HepG2 (cell line): ENCODE data around the gene EPHX1. TPM values are rescaled to one million over a fixed set of nuclear protein-coding genes. Genes with fewer than 3 reads are reported as not detected.

Experiments
- ATAC-seq: fragments of 200-7000 bp; cut with Tn5 transposase; 3 replicates; pipeline ENCODE4 v1.9.1; 2020; ENCODE audit warnings: mild to moderate bottlenecking, moderate library complexity
- BruUV-seq: library from RNA; stranded (reverse); fragments of 400-500 nt; replicated peaks from 2 replicates; lab custom pipeline; 2021; lab: Mats Ljungman, UMichigan
- CTCF ChIA-PET: fragments of 300-600 bp; formaldehyde crosslinking; extraction: SDS; loops from one replicate; lab custom pipeline; 2021; ENCODE audit warnings: low total read pairs, inconsistent platforms, low intra/inter-chr PET ratio; lab: Yijun Ruan, JAX
- POLR2A ChIA-PET: fragments of 350-600 bp; sonication (Branson Sonifier 250); formaldehyde crosslinking; loops from one replicate; lab custom pipeline; 2020; ENCODE audit warnings: antibody characterized with exemption, inconsistent platforms; lab: Yijun Ruan, JAX
- DNase-seq: peaks from one replicate; pipeline ENCODE4 v3.0.0-alpha.2; 2015; ENCODE audit warnings: low spot score
- FAIRE-seq: peaks from 3 replicates; lab custom pipeline; 2011; peaks lifted over from hg19 to GRCh38; lab: Jason Lieb, UNC
- H2AFZ ChIP-seq: one replicate; pipeline ENCODE4 v1.6.1; 2011; ENCODE audit warnings: low read length, inconsistent platforms
- H3K27ac ChIP-seq: fragments of 300-600 bp; 3 replicates; pipeline ENCODE4 v1.8.0; 2011; ENCODE audit warnings: mixed run types, mild to moderate bottlenecking, mixed read lengths, low read length, inconsistent platforms; ENCODE audit not compliant: insufficient read depth; ENCODE audit errors: extremely low read length
- H3K27me3 ChIP-seq, 2 experiments: fragments of 200-600 bp in 1 of 2; 2 replicates in 1 of 2; 3 replicates in 1 of 2; pipeline versions ENCODE4 v1.6.0 to v1.8.0; 2011; ENCODE audit warnings: low read length in 2 of 2, mild to moderate bottlenecking in 2 of 2, moderate library complexity in 2 of 2, inconsistent platforms in 1 of 2; ENCODE audit not compliant: insufficient read depth in 2 of 2, control insufficient read depth in 1 of 2
- H3K36me3 ChIP-seq, 2 experiments: fragments of 200-600 bp in 1 of 2; replicated peaks in 1 of 2; 2 replicates in 1 of 2; 3 replicates in 1 of 2; pipeline versions ENCODE4 v1.5.1 to v1.8.0; 2011; ENCODE audit warnings: low read length in 2 of 2, inconsistent platforms in 1 of 2; ENCODE audit not compliant: insufficient read depth in 2 of 2, control insufficient read depth in 1 of 2
- H3K4me1 ChIP-seq: 2 replicates; pipeline ENCODE4 v1.5.1; 2012; ENCODE audit warnings: low read length, inconsistent platforms; ENCODE audit not compliant: insufficient read depth
- H3K4me2 ChIP-seq: 2 replicates; pipeline ENCODE4 v1.6.0; 2011; ENCODE audit warnings: low read depth, low read length, inconsistent platforms
- H3K4me3 ChIP-seq, 3 experiments: fragments of 200-600 bp in 1 of 3; sonication (generic), shearing (Covaris generic) in 1 of 3; replicated peaks in 1 of 3; 2 replicates each; pipeline ENCODE4 v1.5.1; 2011 to 2016; ENCODE audit warnings: low read length in 3 of 3, inconsistent platforms in 2 of 3, low read depth in 2 of 3, mild to moderate bottlenecking in 2 of 3, control low read depth in 1 of 3, mixed read lengths in 1 of 3; ENCODE audit not compliant: insufficient read depth in 1 of 3
- H3K79me2 ChIP-seq: one replicate; pipeline ENCODE4 v1.6.1; 2011; ENCODE audit warnings: low read length, inconsistent platforms; ENCODE audit not compliant: insufficient read depth
- H3K9ac ChIP-seq: 2 replicates; pipeline ENCODE4 v1.6.0; 2011; ENCODE audit warnings: mild to moderate bottlenecking, low read depth, low read length, inconsistent platforms; ENCODE audit not compliant: insufficient read depth
- H3K9me3 ChIP-seq: 2 replicates; pipeline ENCODE4 v1.5.1; 2012; ENCODE audit warnings: mild to moderate bottlenecking, low read length
- H4K20me1 ChIP-seq: 2 replicates; pipeline ENCODE4 v1.6.0; 2011; ENCODE audit warnings: inconsistent platforms, mild to moderate bottlenecking, low read length, moderate library complexity; ENCODE audit not compliant: insufficient read depth
- CC2D1A ChIP-seq: sonication (generic); formaldehyde crosslinking; IDR thresholded peaks from 2 replicates; pipeline ENCODE4 v1.8.1; 2023; ENCODE audit warnings: mild to moderate bottlenecking, missing genetic modification reagents
- CREM ChIP-seq, 2 experiments: sonication (generic) in 1 of 2; formaldehyde crosslinking in 1 of 2; IDR thresholded peaks; 2 replicates each; pipeline versions ENCODE4 v1.4.0 to v1.6.1; 2016 to 2020; ENCODE audit warnings: antibody characterized with exemption in 1 of 2, mild to moderate bottlenecking in 1 of 2, missing genetic modification reagents in 1 of 2
- ELF4 ChIP-seq: sonication (generic); formaldehyde crosslinking; IDR thresholded peaks from 2 replicates; pipeline ENCODE4 v1.5.0; 2020; ENCODE audit warnings: missing genetic modification reagents, mild to moderate bottlenecking, moderate library complexity, borderline replicate concordance
- ETS1 ChIP-seq: sonication (generic); formaldehyde crosslinking; IDR thresholded peaks from 2 replicates; pipeline ENCODE4 v1.4.0; 2020; ENCODE audit warnings: missing genetic modification reagents
- MATR3 ChIP-seq: sonication (generic); formaldehyde crosslinking; IDR thresholded peaks from 2 replicates; pipeline ENCODE4 v1.4.0; 2020; ENCODE audit warnings: missing genetic modification reagents
- MBD4 ChIP-seq: IDR thresholded peaks from 2 replicates; pipeline ENCODE4 v1.6.1; 2012; ENCODE audit warnings: low read length, inconsistent platforms, borderline replicate concordance
- MZF1 ChIP-seq: sonication (generic); formaldehyde crosslinking; IDR thresholded peaks from 2 replicates; pipeline ENCODE4 v1.8.1; 2023; ENCODE audit warnings: mild to moderate bottlenecking, missing genetic modification reagents, borderline replicate concordance
- NAIF1 ChIP-seq: sonication (generic); formaldehyde crosslinking; IDR thresholded peaks from 2 replicates; pipeline ENCODE4 v1.5.0; 2020; ENCODE audit warnings: mild to moderate bottlenecking, missing genetic modification reagents, borderline replicate concordance
- NFIC ChIP-seq: IDR thresholded peaks from 2 replicates; pipeline ENCODE4 v1.6.1; 2012; ENCODE audit warnings: mild to moderate bottlenecking, low read length, inconsistent platforms
- NFRKB ChIP-seq: fragments of 450-650 bp; IDR thresholded peaks from 2 replicates; pipeline ENCODE4 v1.6.1; 2017
- SRSF9 ChIP-seq: fragments of 200-400 bp; formaldehyde crosslinking; IDR thresholded peaks from 2 replicates; pipeline ENCODE4 v1.6.1; 2018; ENCODE audit warnings: borderline replicate concordance, mild to moderate bottlenecking, low read depth, low read length; ENCODE audit not compliant: insufficient read depth, poor library complexity, severe bottlenecking
- ZBTB25 ChIP-seq: IDR thresholded peaks from 2 replicates; pipeline ENCODE4 v1.6.1; 2018; ENCODE audit warnings: missing genetic modification reagents
- ZBTB42 ChIP-seq: sonication (generic); formaldehyde crosslinking; IDR thresholded peaks from 2 replicates; pipeline ENCODE4 v1.5.0; 2020; ENCODE audit warnings: mild to moderate bottlenecking, missing genetic modification reagents
- ZFY ChIP-seq: sonication (generic); formaldehyde crosslinking; IDR thresholded peaks from 2 replicates; pipeline ENCODE4 v1.4.0; 2020; ENCODE audit warnings: missing genetic modification reagents
- ZNF20 ChIP-seq: sonication (generic); formaldehyde crosslinking; IDR thresholded peaks from 2 replicates; pipeline ENCODE4 v1.4.0; 2020; ENCODE audit warnings: mild to moderate bottlenecking, moderate library complexity, missing genetic modification reagents
- ZNF317 ChIP-seq: sonication (generic); formaldehyde crosslinking; IDR thresholded peaks from 2 replicates; pipeline ENCODE4 v1.5.0; 2020; ENCODE audit warnings: mild to moderate bottlenecking, missing genetic modification reagents
- ZNF34 ChIP-seq: sonication (generic); formaldehyde crosslinking; IDR thresholded peaks from 2 replicates; pipeline ENCODE4 v1.4.0; 2020; ENCODE audit warnings: mild to moderate bottlenecking, missing genetic modification reagents, borderline replicate concordance
- ZNF556 ChIP-seq: sonication (generic); formaldehyde crosslinking; IDR thresholded peaks from 2 replicates; pipeline ENCODE4 v1.4.0; 2020; ENCODE audit warnings: mild to moderate bottlenecking, missing genetic modification reagents, borderline replicate concordance
- ZNF576 ChIP-seq: sonication (generic); formaldehyde crosslinking; IDR thresholded peaks from 2 replicates; pipeline ENCODE4 v1.4.0; 2020; ENCODE audit warnings: mild to moderate bottlenecking, missing genetic modification reagents
- ZNF737 ChIP-seq: sonication (generic); formaldehyde crosslinking; IDR thresholded peaks from 2 replicates; pipeline ENCODE4 v1.5.0; 2020; ENCODE audit warnings: missing genetic modification reagents, mild to moderate bottlenecking, borderline replicate concordance
- WGBS: methylation state at CpG from one replicate; pipeline ENCODE4 v1.1.6; 2017; ENCODE audit warnings: low lambda C conversion rate; 5-methylcytosine and 5-hydroxymethylcytosine counted together
- in situ Hi-C: cut with HindIII; loops from 2 replicates; pipeline ENCODE4 v1.10.0; 2017; ENCODE audit warnings: low pct_unique_long_range_greater_than_20kb; ENCODE audit not compliant: extremely low pct_ligation_motif_present
- intact Hi-C: fragments of 100-400 bp; cut with micrococcal nuclease; formaldehyde crosslinking; loops from one replicate; pipeline ENCODE4 v1.10.0; 2022; ENCODE audit not compliant: unreplicated experiment
- polyA plus RNA-seq, 8 experiments: library from polyadenylated mRNA; depleted of rRNA in 3 of 8; stranded (reverse) in 7 of 8; unstranded in 1 of 8; fragments of >200 nt; fragmentation: Illumina TruSeq in 4 of 8; extraction: Trizol in 4 of 8; gene quantifications; 2 replicates each; pipeline versions ENCODE4 v1.2.1 to v1.2.3, GENCODE V29; 2011 to 2016; ENCODE audit warnings: low read depth in 4 of 8, missing spikeins in 1 of 8, mixed read lengths in 1 of 8; ENCODE audit not compliant: insufficient read depth in 1 of 8
- total RNA-seq, 5 experiments: library from RNA; depleted of rRNA; stranded (reverse); fragments of >200 nt; fragmentation: Illumina TruSeq; extraction: Trizol; gene quantifications; 2 replicates each; pipeline ENCODE4 v1.2.3, GENCODE V29; 2016; ENCODE audit warnings: low read depth in 1 of 5

The EPHX1 gene
- total and polyA plus RNA-seq, 2 of the 13 experiments (the other 11 are each of a cell fraction or from before 2014, with no cell fraction given), result 27.7 to 36.5 TPM

GRCh38 chr1:225866061-225866837 is 56.3 kb downstream of the EPHX1 start:
- no peaks in the 10 kb centered on the region for H4K20me1 ChIP-seq
- no peaks in the 10 kb centered on the region for H3K79me2 ChIP-seq
- H3K27me3 ChIP-seq, result no peaks in the 10 kb centered on the region
- H3K4me2 ChIP-seq, result no peak overlapping the region
- WGBS, result 96% methylated on average over 8 of the region's 8 CpGs
- H3K4me3 ChIP-seq, result no peak overlapping the region
- intact Hi-C loops, result no loop called here
- ChIA-PET POLR2A (no interaction called here), CTCF (no interaction called here)
- H2AFZ ChIP-seq, result no peak overlapping the region
- no peak for ATAC-seq
- DNase-seq, result no peak
- H3K27ac ChIP-seq, result no peak overlapping the region
- H3K36me3 ChIP-seq, result peaks cover 21 to 76% of the 10 kb centered on the region in 2 experiments; a peak in 4 of 5 replicates
- BruUV-seq, result no TSS peak
- FAIRE-seq, result no peak
- no peak overlapping the region for H3K9ac ChIP-seq
- no peaks in the 10 kb centered on the region for H3K9me3 ChIP-seq
- peaks cover 12% of the 10 kb centered on the region for H3K4me1 ChIP-seq
- in situ Hi-C loops, result no loop called here
- TF ChIP-seq NFIC, result no peak
- no peak for TF ChIP-seq ZNF576 (CRISPR knock-in tag)
- TF ChIP-seq ZNF737 (CRISPR knock-in tag), result no peak
- no peak for TF ChIP-seq MATR3 (CRISPR knock-in tag)
- TF ChIP-seq ZNF20, result no peak
- TF ChIP-seq CC2D1A (CRISPR knock-in tag), result no peak
- no peak for TF ChIP-seq CREM (IDR thresholded peaks at IDR 0.05)
- TF ChIP-seq CREM (CRISPR knock-in tag; IDR thresholded peaks at IDR 0.05), result no peak
- TF ChIP-seq ETS1, result no peak
- no peak for TF ChIP-seq MBD4
- no peak for TF ChIP-seq ZBTB25
- no peak for TF ChIP-seq NFRKB
- TF ChIP-seq NAIF1 (CRISPR knock-in tag), result no peak
- no peak for TF ChIP-seq ZNF317 (CRISPR knock-in tag)
- TF ChIP-seq MZF1 (CRISPR knock-in tag), result no peak
- no peak for TF ChIP-seq ZNF556 (CRISPR knock-in tag)
- TF ChIP-seq ZBTB42 (CRISPR knock-in tag), result no peak
- TF ChIP-seq ZFY (CRISPR knock-in tag), result no peak
- no peak for TF ChIP-seq ELF4
- TF ChIP-seq ZNF34 (CRISPR knock-in tag), result no peak
- TF ChIP-seq SRSF9, result no peak
